ENCODE results near the gene TRIP13.

- TF ChIP-seq CTCF (IDR thresholded peaks at IDR 0.05): no peak
- no peak for TF ChIP-seq POLR2A (IDR thresholded peaks at IDR 0.05)
Observed at GRCh38 chr5:859391-859790, 33.3 kb upstream of the TRIP13 start.

All from Peyer's patch (tissue), 4 donors.